ENCODE data around the gene MOCS1.

DNA sequence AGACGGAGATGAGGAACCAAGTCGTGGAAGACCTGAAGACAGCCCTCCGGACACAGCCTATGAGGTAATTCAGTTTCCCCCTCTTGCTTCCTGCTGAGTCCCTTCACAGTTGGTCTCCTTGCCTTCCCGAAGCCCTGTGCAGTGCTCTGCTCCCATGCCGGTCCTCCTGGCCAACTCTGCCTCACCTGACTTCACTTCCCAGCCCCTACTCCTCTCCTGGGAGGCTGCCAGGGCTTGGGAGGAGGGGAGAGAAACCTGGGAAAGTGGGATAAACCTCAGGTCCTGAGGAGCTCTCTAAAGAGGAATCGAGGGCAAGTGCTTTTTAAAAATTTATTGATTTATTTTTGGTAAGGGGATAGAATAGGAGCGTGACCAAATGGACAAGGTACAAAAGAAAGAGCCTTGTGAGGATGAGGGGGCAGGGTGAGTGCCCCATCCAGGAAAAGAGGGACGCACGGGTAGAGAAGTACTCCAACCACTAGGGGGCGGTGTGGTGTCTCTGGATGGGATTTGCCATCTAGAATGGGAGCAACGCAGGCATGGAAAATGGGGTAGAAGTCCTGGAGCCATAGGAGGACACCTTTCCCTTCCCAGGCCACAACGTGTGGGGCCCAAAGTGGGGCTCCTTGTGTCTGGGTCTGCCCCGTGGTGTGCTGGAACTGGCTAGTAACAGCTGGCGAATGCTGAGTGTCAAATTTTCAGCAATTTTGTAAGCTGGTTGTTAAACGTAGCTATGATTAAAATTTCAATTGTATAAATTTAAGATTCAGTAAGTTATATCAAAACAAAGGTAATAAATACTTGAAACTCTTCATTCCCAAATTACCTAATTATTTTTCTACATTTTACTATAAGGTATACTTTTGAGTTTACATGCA lies 69.0 kb downstream of the MOCS1 start:
- TF ChIP-seq, protein P1, sequence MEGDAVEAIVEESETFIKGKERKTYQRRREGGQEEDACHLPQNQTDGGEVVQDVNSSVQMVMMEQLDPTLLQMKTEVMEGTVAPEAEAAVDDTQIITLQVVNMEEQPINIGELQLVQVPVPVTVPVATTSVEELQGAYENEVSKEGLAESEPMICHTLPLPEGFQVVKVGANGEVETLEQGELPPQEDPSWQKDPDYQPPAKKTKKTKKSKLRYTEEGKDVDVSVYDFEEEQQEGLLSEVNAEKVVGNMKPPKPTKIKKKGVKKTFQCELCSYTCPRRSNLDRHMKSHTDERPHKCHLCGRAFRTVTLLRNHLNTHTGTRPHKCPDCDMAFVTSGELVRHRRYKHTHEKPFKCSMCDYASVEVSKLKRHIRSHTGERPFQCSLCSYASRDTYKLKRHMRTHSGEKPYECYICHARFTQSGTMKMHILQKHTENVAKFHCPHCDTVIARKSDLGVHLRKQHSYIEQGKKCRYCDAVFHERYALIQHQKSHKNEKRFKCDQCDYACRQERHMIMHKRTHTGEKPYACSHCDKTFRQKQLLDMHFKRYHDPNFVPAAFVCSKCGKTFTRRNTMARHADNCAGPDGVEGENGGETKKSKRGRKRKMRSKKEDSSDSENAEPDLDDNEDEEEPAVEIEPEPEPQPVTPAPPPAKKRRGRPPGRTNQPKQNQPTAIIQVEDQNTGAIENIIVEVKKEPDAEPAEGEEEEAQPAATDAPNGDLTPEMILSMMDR (IDR thresholded peaks at IDR 0.05; ENCODE audit: low read depth, low read length, missing input control): peak; percentile 69
- TF ChIP-seq RAD21 (IDR thresholded peaks at IDR 0.05): peak; percentile 79 to 88
- TF ChIP-seq, protein P2, sequence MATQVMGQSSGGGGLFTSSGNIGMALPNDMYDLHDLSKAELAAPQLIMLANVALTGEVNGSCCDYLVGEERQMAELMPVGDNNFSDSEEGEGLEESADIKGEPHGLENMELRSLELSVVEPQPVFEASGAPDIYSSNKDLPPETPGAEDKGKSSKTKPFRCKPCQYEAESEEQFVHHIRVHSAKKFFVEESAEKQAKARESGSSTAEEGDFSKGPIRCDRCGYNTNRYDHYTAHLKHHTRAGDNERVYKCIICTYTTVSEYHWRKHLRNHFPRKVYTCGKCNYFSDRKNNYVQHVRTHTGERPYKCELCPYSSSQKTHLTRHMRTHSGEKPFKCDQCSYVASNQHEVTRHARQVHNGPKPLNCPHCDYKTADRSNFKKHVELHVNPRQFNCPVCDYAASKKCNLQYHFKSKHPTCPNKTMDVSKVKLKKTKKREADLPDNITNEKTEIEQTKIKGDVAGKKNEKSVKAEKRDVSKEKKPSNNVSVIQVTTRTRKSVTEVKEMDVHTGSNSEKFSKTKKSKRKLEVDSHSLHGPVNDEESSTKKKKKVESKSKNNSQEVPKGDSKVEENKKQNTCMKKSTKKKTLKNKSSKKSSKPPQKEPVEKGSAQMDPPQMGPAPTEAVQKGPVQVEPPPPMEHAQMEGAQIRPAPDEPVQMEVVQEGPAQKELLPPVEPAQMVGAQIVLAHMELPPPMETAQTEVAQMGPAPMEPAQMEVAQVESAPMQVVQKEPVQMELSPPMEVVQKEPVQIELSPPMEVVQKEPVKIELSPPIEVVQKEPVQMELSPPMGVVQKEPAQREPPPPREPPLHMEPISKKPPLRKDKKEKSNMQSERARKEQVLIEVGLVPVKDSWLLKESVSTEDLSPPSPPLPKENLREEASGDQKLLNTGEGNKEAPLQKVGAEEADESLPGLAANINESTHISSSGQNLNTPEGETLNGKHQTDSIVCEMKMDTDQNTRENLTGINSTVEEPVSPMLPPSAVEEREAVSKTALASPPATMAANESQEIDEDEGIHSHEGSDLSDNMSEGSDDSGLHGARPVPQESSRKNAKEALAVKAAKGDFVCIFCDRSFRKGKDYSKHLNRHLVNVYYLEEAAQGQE (IDR thresholded peaks at IDR 0.05): no peak
- TF ChIP-seq, protein P3, sequence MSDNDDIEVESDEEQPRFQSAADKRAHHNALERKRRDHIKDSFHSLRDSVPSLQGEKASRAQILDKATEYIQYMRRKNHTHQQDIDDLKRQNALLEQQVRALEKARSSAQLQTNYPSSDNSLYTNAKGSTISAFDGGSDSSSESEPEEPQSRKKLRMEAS (IDR thresholded peaks at IDR 0.05): no peak
- TF ChIP-seq, protein P4, sequence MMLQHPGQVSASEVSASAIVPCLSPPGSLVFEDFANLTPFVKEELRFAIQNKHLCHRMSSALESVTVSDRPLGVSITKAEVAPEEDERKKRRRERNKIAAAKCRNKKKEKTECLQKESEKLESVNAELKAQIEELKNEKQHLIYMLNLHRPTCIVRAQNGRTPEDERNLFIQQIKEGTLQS (IDR thresholded peaks at IDR 0.05): no peak
- TF ChIP-seq, protein P5, sequence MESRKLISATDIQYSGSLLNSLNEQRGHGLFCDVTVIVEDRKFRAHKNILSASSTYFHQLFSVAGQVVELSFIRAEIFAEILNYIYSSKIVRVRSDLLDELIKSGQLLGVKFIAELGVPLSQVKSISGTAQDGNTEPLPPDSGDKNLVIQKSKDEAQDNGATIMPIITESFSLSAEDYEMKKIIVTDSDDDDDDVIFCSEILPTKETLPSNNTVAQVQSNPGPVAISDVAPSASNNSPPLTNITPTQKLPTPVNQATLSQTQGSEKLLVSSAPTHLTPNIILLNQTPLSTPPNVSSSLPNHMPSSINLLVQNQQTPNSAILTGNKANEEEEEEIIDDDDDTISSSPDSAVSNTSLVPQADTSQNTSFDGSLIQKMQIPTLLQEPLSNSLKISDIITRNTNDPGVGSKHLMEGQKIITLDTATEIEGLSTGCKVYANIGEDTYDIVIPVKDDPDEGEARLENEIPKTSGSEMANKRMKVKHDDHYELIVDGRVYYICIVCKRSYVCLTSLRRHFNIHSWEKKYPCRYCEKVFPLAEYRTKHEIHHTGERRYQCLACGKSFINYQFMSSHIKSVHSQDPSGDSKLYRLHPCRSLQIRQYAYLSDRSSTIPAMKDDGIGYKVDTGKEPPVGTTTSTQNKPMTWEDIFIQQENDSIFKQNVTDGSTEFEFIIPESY (IDR thresholded peaks at IDR 0.05): no peak

Data from liver (tissue), 3 donors.